ENCODE results near the gene NEURL2.
A peak's percentile ranks its signal among the peaks of the same experiment; 100 is the strongest.

DNA sequence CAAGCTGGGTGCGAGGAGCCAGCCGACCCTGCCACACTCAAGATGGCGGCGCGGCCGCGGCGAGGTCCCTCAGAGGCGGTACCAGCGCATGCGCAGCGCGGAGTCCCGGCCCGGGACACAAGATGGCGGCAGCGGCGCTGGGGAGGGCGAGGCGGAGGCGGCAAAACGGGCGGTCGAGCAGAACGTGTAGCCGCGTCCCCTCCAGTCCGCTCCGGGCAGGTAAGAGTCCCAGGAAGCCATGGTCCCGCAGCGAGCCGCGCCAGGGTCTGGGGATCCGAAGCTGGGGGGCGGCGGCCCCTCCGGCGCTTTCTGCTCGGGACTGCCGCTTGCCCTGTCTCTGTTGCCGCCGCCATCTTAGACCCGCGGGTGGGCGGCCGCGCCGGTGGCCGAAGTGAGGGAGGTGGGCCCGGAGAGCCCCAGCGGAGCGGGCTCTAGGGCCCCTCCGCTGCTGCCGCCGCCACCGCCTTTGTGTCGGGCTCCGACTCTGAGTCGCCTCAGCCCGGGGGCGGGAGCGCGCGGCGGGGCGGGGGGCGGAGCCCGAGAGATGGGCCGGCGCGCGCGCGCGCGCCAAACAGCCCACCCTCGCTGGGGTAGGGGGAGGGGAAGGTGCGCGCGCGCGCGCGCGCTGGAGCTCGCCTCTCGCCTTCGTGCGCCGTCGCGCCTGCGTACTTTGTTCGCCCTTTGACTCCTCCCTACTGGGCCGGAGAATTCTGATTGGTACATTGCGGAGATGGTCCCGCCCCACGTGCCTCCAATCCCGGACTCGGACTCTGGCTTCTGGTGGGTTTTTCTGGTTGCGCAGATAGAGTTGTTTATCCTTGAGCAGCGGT, 43.8 kb upstream of the NEURL2 start, which contains the start of gene PCIF1:
- TF ChIP-seq ZC3H10 (CRISPR knock-in tag; IDR thresholded peaks at IDR 0.05) = no peak
- 0 out of 2 replicates have a peak, but pooled peaks have one; percentile 23 for TF ChIP-seq RARB (CRISPR knock-in tag; IDR thresholded peaks at IDR 0.05)

All from SK-N-SH treated with all-trans-retinoic acid at 6 μM for 48 hours (cell line).